Measurements from ENCODE around the gene ZBBX. TPM values are rescaled to one million over a fixed set of nuclear protein-coding genes. Genes with fewer than 3 reads are reported as not detected.

Gene ZBBX
- total and polyA plus RNA-seq, 2 of the 8 experiments (the other 6 are each of a cell fraction or from before 2014, with no cell fraction given), result 0.17 to 0.84 TPM

DNA sequence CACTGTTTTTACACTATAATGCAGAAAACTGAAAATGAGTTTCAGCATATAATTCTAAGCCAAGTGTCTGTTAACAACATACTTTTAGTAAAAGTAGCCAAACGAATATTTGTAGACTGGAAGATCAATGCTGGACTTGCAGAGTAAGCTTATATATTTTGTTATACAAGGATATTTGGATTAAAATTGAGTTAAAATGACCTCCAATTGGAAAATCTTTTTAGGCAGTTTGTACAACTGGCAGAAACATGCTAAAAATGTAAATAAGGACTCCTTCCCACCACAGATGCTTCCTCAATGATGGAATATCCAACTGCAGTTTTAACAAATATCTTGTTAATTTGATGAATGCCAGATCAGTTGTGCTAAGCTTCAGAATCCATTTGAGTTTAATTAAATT, 25.3 kb downstream of the ZBBX start:
- no peak for FAIRE-seq
- Histone ChIP-seq H2BK120ac (replicated peaks; ENCODE audit: low read depth, low read length) (no peak overlapping the region), H2AK5ac (ENCODE audit: low read depth, low read length) (no peak overlapping the region), H3K4me3 (ENCODE audit: extremely low read depth in 1 of 4, insufficient read depth in 2 of 4, low read depth in 3 of 4, low read length in 4 of 4) (no peak overlapping the region), H3K27me3 (replicated peaks in 1 of 4; ENCODE audit: control insufficient read depth in 3 of 4, extremely low read depth in 1 of 4, insufficient read depth in 3 of 4, low read length in 3 of 4) (peaks cover 0 to 1% (median 0%) of the 10 kb centered on the region in 4 experiments; a peak in 1 of 7 replicates), H2AFZ (ENCODE audit: low read length) (no peak overlapping the region), H3K27ac (ENCODE audit: low read depth, low read length) (no peak overlapping the region), H3K9ac (replicated peaks in 1 of 4; ENCODE audit: extremely low read depth in 1 of 4, low read depth in 3 of 4, low read length in 3 of 4) (no peak overlapping the region), H3K56ac (replicated peaks; ENCODE audit: insufficient read length, low read depth, low read length) (no peak overlapping the region), H3K36me3 (ENCODE audit: control insufficient read depth in 2 of 4, insufficient read depth in 4 of 4, low read length in 3 of 4) (no peaks in the 10 kb centered on the region), H2BK5ac (ENCODE audit: low read depth, low read length) (no peak overlapping the region), H2BK15ac (ENCODE audit: low read length) (no peak overlapping the region), H3K18ac (ENCODE audit: extremely low read depth, low read length) (no peak overlapping the region), H2BK12ac (ENCODE audit: low read depth, low read length) (no peak overlapping the region), H3K4me1 (replicated peaks in 1 of 4; ENCODE audit: control insufficient read depth in 3 of 4, insufficient read depth in 4 of 4, low read length in 3 of 4) (no peaks in the 10 kb centered on the region), H4K91ac (replicated peaks; ENCODE audit: insufficient read length, low read length) (no peak overlapping the region), H3K14ac (ENCODE audit: insufficient read length) (no peak overlapping the region), H3K23me2 (ENCODE audit: low read depth, low read length) (no peaks in the 10 kb centered on the region), H3K79me2 (ENCODE audit: control insufficient read depth in 1 of 2, insufficient read depth in 2 of 2, low read length in 2 of 2) (no peaks in the 10 kb centered on the region), H4K20me1 (replicated peaks in 1 of 2; ENCODE audit: control insufficient read depth in 1 of 2, insufficient read depth in 2 of 2, low read length in 2 of 2) (no peaks in the 10 kb centered on the region), H3K4ac (replicated peaks; ENCODE audit: insufficient read length, low read depth, low read length) (no peak overlapping the region), H3K4me2 (ENCODE audit: insufficient read depth in 1 of 2, low read depth in 2 of 2, low read length in 2 of 2) (no peak overlapping the region), H2BK20ac (ENCODE audit: low read length) (no peak overlapping the region), H4K8ac (ENCODE audit: extremely low read depth, insufficient read depth, low read length) (no peak overlapping the region), H3K9me3 (ENCODE audit: insufficient read depth in 2 of 2, low read depth in 1 of 2, low read length in 1 of 2) (no peaks in the 10 kb centered on the region), H3K23ac (ENCODE audit: insufficient read length) (no peak overlapping the region), H4K5ac (ENCODE audit: insufficient read length, low read depth, low read length) (no peak overlapping the region), H3K79me1 (ENCODE audit: low read depth, low read length) (no peaks in the 10 kb centered on the region)
- POLR2A ChIA-PET (ENCODE audit: partially characterized antibody), result no interaction called here
- CTCF ChIA-PET (ENCODE audit: partially characterized antibody), result interaction anchor here (0.8 kb wide), 2 partner anchors 249 to 517 kb away, joined by 3 read pairs; no protein-coding TSS in a partner anchor
- DNase-seq (ENCODE audit: low read depth in 1 of 2, low spot score in 2 of 2), result no peak
- TF ChIP-seq NRF1 (IDR thresholded peaks at IDR 0.05; ENCODE audit: low read depth, low read length) (no peak), KDM1A (IDR thresholded peaks at IDR 0.05; ENCODE audit: borderline replicate concordance, low read length) (no peak), RBBP5 (IDR thresholded peaks at IDR 0.05; ENCODE audit: borderline replicate concordance, low read depth, low read length) (no peak), CBX8 (IDR thresholded peaks at IDR 0.05; ENCODE audit: borderline replicate concordance, low read depth, low read length) (no peak), POLR2AphosphoS5 (IDR thresholded peaks at IDR 0.05; ENCODE audit: low read depth, low read length) (no peak), SP1 (IDR thresholded peaks at IDR 0.05; ENCODE audit: low read depth, low read length) (no peak), FOSL1 (IDR thresholded peaks at IDR 0.05; ENCODE audit: insufficient read depth, low read depth, low read length) (no peak), CHD2 (IDR thresholded peaks at IDR 0.05; ENCODE audit: low read length) (no peak), POU5F1 (IDR thresholded peaks at IDR 0.05; ENCODE audit: low read depth, low read length) (no peak)
- TF ChIP-seq, protein P1, sequence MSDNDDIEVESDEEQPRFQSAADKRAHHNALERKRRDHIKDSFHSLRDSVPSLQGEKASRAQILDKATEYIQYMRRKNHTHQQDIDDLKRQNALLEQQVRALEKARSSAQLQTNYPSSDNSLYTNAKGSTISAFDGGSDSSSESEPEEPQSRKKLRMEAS (IDR thresholded peaks at IDR 0.05), result no peak
- 88% methylated on average over 1 of the region's 1 CpG; no CpG with 5 or more reads in 1 of the 2 experiments for WGBS, 2 experiments (ENCODE audit: extremely low coverage in 1 of 2, insufficient coverage in 1 of 2, insufficient read length in 1 of 2, insufficient replicate concordance in 2 of 2, low coverage in 1 of 2, low lambda C conversion rate in 2 of 2, missing lambda C conversion rate in 1 of 2)
